K562 (cell line): ENCODE results near the gene DHDDS. TPM values are rescaled to one million over a fixed set of nuclear protein-coding genes. Genes with fewer than 3 reads are reported as not detected.

ENCODE experiments used
- CHD7 ChIP-seq: fragments of 200-600 bp; sonication (generic); IDR thresholded peaks from one replicate; pipeline ENCODE4 v1.6.1; 2012; ENCODE audit warnings: mild to moderate bottlenecking, low read depth, low read length, inconsistent platforms
- KLF10 ChIP-seq: fragments of 250-450 bp; sonication (Bioruptor Pico); IDR thresholded peaks from 2 replicates; pipeline ENCODE4 v1.6.1; 2021; ENCODE audit warnings: matching md5 sums
- MNT ChIP-seq, 2 experiments: fragments of 450-650 bp; conservative IDR thresholded peaks; 2 replicates each; pipeline ENCODE4 v1.6.1; 2017; ENCODE audit warnings: mild to moderate bottlenecking in 2 of 2, moderate library complexity in 2 of 2
- NCOA6 ChIP-seq: fragments of 450-650 bp; IDR thresholded peaks from 2 replicates; pipeline ENCODE4 v1.6.1; 2017; ENCODE audit warnings: mild to moderate bottlenecking
- ZNF134 ChIP-seq: fragments of 250-450 bp; sonication (Bioruptor Pico); conservative IDR thresholded peaks from 2 replicates; pipeline ENCODE4 v1.4.0; 2020
- ZNF212 ChIP-seq: fragments of 450-650 bp; formaldehyde crosslinking; IDR thresholded peaks from 2 replicates; pipeline ENCODE4 v1.4.0; 2020; ENCODE audit warnings: mild to moderate bottlenecking
- ZNF347 ChIP-seq: fragments of 450-650 bp; formaldehyde crosslinking; IDR thresholded peaks from 2 replicates; pipeline ENCODE4 v1.4.0; 2020; ENCODE audit warnings: low read depth, mild to moderate bottlenecking, moderate library complexity
- ZNF518B ChIP-seq: fragments of 250-450 bp; sonication (Bioruptor Pico); IDR thresholded peaks from 2 replicates; pipeline ENCODE4 v1.5.0; 2021; ENCODE audit warnings: mild to moderate bottlenecking, moderate library complexity
- polyA plus RNA-seq, 8 experiments: library from polyadenylated mRNA; depleted of rRNA in 4 of 8; stranded (reverse) in 5 of 8; unstranded in 3 of 8; fragments of >200 nt; fragmentation: Nextera tagmentation in 2 of 8; fragmentation: Illumina TruSeq in 1 of 8; extraction: Ambion mirVana in 2 of 8; extraction: Trizol in 1 of 8; gene quantifications; 2 replicates each; pipeline versions ENCODE4 v1.2.1 to v1.2.3, GENCODE V29; 2011 to 2014; ENCODE audit warnings: inconsistent platforms in 1 of 8, missing spikeins in 1 of 8
- total RNA-seq, 7 experiments: library from RNA; depleted of rRNA in 6 of 7; stranded (reverse); fragments of >200 nt in 6 of 7; fragmentation: Illumina TruSeq in 2 of 7; extraction: Trizol in 2 of 7; gene quantifications; 2 replicates each; pipeline versions ENCODE4 v1.2.1 to v1.2.3, GENCODE V29; 2011 to 2021; ENCODE audit warnings: low replicate concordance in 1 of 7
- TF ChIP-seq, protein P1 (sequence below): sonication (generic); formaldehyde crosslinking; IDR thresholded peaks from 2 replicates; pipeline ENCODE4 v1.8.1; 2022; ENCODE audit warnings: missing genetic modification reagents

The DHDDS gene
- total and polyA plus RNA-seq, 9 of the 15 experiments (the other 6 are each of a cell fraction or from before 2014, with no cell fraction given) = 33.3 to 55.0 (median 44.3) TPM

- no peak for TF ChIP-seq CHD7
- no peak; the same call in 1 of the 2 replicates for TF ChIP-seq ZNF212
- TF ChIP-seq, protein P1, sequence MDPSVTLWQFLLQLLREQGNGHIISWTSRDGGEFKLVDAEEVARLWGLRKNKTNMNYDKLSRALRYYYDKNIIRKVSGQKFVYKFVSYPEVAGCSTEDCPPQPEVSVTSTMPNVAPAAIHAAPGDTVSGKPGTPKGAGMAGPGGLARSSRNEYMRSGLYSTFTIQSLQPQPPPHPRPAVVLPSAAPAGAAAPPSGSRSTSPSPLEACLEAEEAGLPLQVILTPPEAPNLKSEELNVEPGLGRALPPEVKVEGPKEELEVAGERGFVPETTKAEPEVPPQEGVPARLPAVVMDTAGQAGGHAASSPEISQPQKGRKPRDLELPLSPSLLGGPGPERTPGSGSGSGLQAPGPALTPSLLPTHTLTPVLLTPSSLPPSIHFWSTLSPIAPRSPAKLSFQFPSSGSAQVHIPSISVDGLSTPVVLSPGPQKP (CRISPR knock-in tag) = no peak
- peak; percentile 94 for TF ChIP-seq ZNF134 (CRISPR knock-in tag)
- no peak for TF ChIP-seq NCOA6
- TF ChIP-seq ZNF347 (CRISPR knock-in tag) = no peak
- no peak for TF ChIP-seq ZNF518B
- TF ChIP-seq KLF10 (CRISPR knock-in tag) = no peak
- peak; percentile 96 to 97 for TF ChIP-seq MNT (conservative IDR thresholded peaks at IDR 0.05)
These were observed 68.5 kb downstream of the DHDDS start (continued) for GRCh38 chr1:26500488-26501175.
